HepG2 (cell line): ENCODE results near the gene C2orf42. TPM values are rescaled to one million over a fixed set of nuclear protein-coding genes. Genes with fewer than 3 reads are reported as not detected.

Experiments
- AGO1 ChIP-seq: fragments of 200-400 bp; formaldehyde crosslinking; IDR thresholded peaks from 2 replicates; pipeline ENCODE4 v1.6.1; 2017; ENCODE audit warnings: mild to moderate bottlenecking, low read depth, low read length, moderate library complexity; ENCODE audit not compliant: poor library complexity, severe bottlenecking
- FOXA3 ChIP-seq: IDR thresholded peaks from 2 replicates; pipeline ENCODE4 v1.6.1; 2016; ENCODE audit warnings: missing genetic modification reagents, missing compliant biosample characterization
- NR2F6 ChIP-seq, 2 experiments: IDR thresholded peaks; 2 replicates each; pipeline ENCODE4 v1.6.1; 2016; ENCODE audit warnings: antibody characterized with exemption in 1 of 2, mild to moderate bottlenecking in 1 of 2
- PHF21A ChIP-seq: sonication (generic); formaldehyde crosslinking; IDR thresholded peaks from 2 replicates; pipeline ENCODE4 v1.5.0; 2020; ENCODE audit warnings: mild to moderate bottlenecking, missing genetic modification reagents
- POGZ ChIP-seq: sonication (generic); formaldehyde crosslinking; IDR thresholded peaks from 2 replicates; pipeline ENCODE4 v1.4.0; 2020; ENCODE audit warnings: mild to moderate bottlenecking, missing genetic modification reagents
- TARDBP ChIP-seq: sonication (generic); formaldehyde crosslinking; IDR thresholded peaks from 2 replicates; pipeline ENCODE4 v1.8.0; 2022; ENCODE audit warnings: mild to moderate bottlenecking, missing genetic modification reagents
- ZBTB21 ChIP-seq: sonication (generic); formaldehyde crosslinking; IDR thresholded peaks from 2 replicates; pipeline ENCODE4 v1.4.0; 2020; ENCODE audit warnings: missing genetic modification reagents
- ZNF260 ChIP-seq: sonication (generic); formaldehyde crosslinking; IDR thresholded peaks from 2 replicates; pipeline ENCODE4 v1.4.0; 2020; ENCODE audit warnings: missing genetic modification reagents, low read depth, mild to moderate bottlenecking, borderline replicate concordance
- ZNF382 ChIP-seq: sonication (generic); formaldehyde crosslinking; IDR thresholded peaks from 2 replicates; pipeline ENCODE4 v1.5.0; 2020; ENCODE audit warnings: missing genetic modification reagents, mild to moderate bottlenecking, borderline replicate concordance
- ZNF644 ChIP-seq: IDR thresholded peaks from 2 replicates; pipeline ENCODE4 v1.6.1; 2016; ENCODE audit warnings: low read depth
- polyA plus RNA-seq, 8 experiments: library from polyadenylated mRNA; depleted of rRNA in 3 of 8; stranded (reverse) in 7 of 8; unstranded in 1 of 8; fragments of >200 nt; fragmentation: Illumina TruSeq in 4 of 8; extraction: Trizol in 4 of 8; gene quantifications; 2 replicates each; pipeline versions ENCODE4 v1.2.1 to v1.2.3, GENCODE V29; 2011 to 2016; ENCODE audit warnings: low read depth in 4 of 8, missing spikeins in 1 of 8, mixed read lengths in 1 of 8; ENCODE audit not compliant: insufficient read depth in 1 of 8
- total RNA-seq, 5 experiments: library from RNA; depleted of rRNA; stranded (reverse); fragments of >200 nt; fragmentation: Illumina TruSeq; extraction: Trizol; gene quantifications; 2 replicates each; pipeline ENCODE4 v1.2.3, GENCODE V29; 2016; ENCODE audit warnings: low read depth in 1 of 5
- TF ChIP-seq, protein P1 (sequence below): sonication (generic); formaldehyde crosslinking; IDR thresholded peaks from 2 replicates; pipeline ENCODE4 v1.4.0; 2020; ENCODE audit warnings: missing genetic modification reagents
- TF ChIP-seq, protein P2 (sequence below): sonication (generic); formaldehyde crosslinking; IDR thresholded peaks from 2 replicates; pipeline ENCODE4 v1.5.1; 2020; ENCODE audit warnings: mild to moderate bottlenecking, missing genetic modification reagents, borderline replicate concordance
- TF ChIP-seq, protein P3 (sequence below): sonication (generic); formaldehyde crosslinking; IDR thresholded peaks from 2 replicates; pipeline ENCODE4 v1.8.0; 2022; ENCODE audit warnings: low read depth, missing genetic modification reagents

The C2orf42 gene
- total and polyA plus RNA-seq, 2 of the 13 experiments (the other 11 are each of a cell fraction or from before 2014, with no cell fraction given): 9.3 to 9.9 TPM

DNA sequence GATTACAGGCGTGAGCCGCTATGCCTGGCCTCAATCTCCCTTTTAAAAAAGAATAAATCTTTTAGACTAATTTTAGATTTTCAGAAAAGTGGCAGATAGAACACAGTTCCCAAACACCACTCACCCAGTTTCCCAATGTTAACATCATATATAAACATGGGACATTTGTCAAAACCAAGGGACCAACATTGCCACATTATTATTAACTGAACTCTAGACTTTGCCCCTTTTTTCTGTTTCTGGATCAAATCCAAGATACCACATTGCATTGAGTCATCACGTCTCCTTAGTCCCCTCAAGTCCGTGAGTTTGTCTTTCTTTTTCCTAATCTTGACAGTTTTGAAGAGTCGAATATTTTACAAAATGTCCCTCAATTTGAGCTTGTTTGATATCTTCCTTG is 2.4 kb downstream of the C2orf42 start (continued):
- TF ChIP-seq, protein P1, sequence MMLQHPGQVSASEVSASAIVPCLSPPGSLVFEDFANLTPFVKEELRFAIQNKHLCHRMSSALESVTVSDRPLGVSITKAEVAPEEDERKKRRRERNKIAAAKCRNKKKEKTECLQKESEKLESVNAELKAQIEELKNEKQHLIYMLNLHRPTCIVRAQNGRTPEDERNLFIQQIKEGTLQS (CRISPR knock-in tag): peak; percentile 87
- no peak for TF ChIP-seq TARDBP (CRISPR knock-in tag)
- TF ChIP-seq ZBTB21 (CRISPR knock-in tag): peak; percentile 49; the same call in 1 of the 2 replicates
- no peak for TF ChIP-seq AGO1
- TF ChIP-seq, protein P2, sequence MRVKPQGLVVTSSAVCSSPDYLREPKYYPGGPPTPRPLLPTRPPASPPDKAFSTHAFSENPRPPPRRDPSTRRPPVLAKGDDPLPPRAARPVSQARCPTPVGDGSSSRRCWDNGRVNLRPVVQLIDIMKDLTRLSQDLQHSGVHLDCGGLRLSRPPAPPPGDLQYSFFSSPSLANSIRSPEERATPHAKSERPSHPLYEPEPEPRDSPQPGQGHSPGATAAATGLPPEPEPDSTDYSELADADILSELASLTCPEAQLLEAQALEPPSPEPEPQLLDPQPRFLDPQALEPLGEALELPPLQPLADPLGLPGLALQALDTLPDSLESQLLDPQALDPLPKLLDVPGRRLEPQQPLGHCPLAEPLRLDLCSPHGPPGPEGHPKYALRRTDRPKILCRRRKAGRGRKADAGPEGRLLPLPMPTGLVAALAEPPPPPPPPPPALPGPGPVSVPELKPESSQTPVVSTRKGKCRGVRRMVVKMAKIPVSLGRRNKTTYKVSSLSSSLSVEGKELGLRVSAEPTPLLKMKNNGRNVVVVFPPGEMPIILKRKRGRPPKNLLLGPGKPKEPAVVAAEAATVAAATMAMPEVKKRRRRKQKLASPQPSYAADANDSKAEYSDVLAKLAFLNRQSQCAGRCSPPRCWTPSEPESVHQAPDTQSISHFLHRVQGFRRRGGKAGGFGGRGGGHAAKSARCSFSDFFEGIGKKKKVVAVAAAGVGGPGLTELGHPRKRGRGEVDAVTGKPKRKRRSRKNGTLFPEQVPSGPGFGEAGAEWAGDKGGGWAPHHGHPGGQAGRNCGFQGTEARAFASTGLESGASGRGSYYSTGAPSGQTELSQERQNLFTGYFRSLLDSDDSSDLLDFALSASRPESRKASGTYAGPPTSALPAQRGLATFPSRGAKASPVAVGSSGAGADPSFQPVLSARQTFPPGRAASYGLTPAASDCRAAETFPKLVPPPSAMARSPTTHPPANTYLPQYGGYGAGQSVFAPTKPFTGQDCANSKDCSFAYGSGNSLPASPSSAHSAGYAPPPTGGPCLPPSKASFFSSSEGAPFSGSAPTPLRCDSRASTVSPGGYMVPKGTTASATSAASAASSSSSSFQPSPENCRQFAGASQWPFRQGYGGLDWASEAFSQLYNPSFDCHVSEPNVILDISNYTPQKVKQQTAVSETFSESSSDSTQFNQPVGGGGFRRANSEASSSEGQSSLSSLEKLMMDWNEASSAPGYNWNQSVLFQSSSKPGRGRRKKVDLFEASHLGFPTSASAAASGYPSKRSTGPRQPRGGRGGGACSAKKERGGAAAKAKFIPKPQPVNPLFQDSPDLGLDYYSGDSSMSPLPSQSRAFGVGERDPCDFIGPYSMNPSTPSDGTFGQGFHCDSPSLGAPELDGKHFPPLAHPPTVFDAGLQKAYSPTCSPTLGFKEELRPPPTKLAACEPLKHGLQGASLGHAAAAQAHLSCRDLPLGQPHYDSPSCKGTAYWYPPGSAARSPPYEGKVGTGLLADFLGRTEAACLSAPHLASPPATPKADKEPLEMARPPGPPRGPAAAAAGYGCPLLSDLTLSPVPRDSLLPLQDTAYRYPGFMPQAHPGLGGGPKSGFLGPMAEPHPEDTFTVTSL: peak; percentile 84; the same call in 1 of the 2 replicates
- TF ChIP-seq, protein P3, sequence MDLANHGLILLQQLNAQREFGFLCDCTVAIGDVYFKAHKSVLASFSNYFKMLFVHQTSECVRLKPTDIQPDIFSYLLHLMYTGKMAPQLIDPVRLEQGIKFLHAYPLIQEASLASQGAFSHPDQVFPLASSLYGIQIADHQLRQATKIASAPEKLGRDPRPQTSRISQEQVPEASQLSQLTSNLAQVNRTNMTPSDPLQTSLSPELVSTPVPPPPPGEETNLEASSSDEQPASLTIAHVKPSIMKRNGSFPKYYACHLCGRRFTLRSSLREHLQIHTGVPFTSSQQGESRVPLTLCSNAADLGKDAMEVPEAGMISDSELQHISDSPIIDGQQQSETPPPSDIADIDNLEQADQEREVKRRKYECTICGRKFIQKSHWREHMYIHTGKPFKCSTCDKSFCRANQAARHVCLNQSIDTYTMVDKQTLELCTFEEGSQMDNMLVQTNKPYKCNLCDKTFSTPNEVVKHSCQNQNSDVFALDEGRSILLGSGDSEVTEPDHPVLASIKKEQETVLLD (CRISPR knock-in tag): no peak
- peak; percentile 68 for TF ChIP-seq PHF21A (CRISPR knock-in tag)
- TF ChIP-seq NR2F6 (IDR thresholded peaks at IDR 0.05): peak; percentile 63; the same call in 1 of the 2 replicates
- TF ChIP-seq NR2F6 (CRISPR knock-in tag; IDR thresholded peaks at IDR 0.05): peak; percentile 52; the same call in 1 of the 2 replicates
- TF ChIP-seq FOXA3: peak; percentile 92
- TF ChIP-seq ZNF382: no peak
- TF ChIP-seq ZNF644 (CRISPR knock-in tag): peak; percentile 84; the same call in 1 of the 2 replicates
- TF ChIP-seq ZNF260 (CRISPR knock-in tag): no peak
- peak; percentile 51; the same call in 1 of the 2 replicates for TF ChIP-seq POGZ
